ENCODE measurements around the gene QSER1. TPM values are rescaled to one million over a fixed set of nuclear protein-coding genes. Genes with fewer than 3 reads are reported as not detected.

QSER1 gene
- total RNA-seq, 2 experiments from 2014 or later = 12.3 to 14.4 TPM

- Mint-ChIP-seq H3K27ac (no peak overlapping the region), H3K27me3 (peaks cover 34% of the 10 kb centered on the region), H3K36me3 (peaks cover 4% of the 10 kb centered on the region), H3K9me3 (peaks cover 13% of the 10 kb centered on the region), H3K4me3 (no peak overlapping the region), H3K4me1 (peaks cover 16% of the 10 kb centered on the region)
- POLR2A ChIA-PET = no interaction called here
- DNase-seq (no peak), ATAC-seq (ENCODE audit: low read depth) (no peak)
These were observed 108.7 kb downstream of the QSER1 start for GRCh38 chr11:33001281-33001680.

- Mint-ChIP-seq H3K9me3 (peaks cover 13% of the 10 kb centered on the region), H3K27me3 (peaks cover 35% of the 10 kb centered on the region), H3K4me3 (no peak overlapping the region), H3K4me1 (peaks cover 21% of the 10 kb centered on the region), H3K27ac (no peak overlapping the region), H3K36me3 (peaks cover 7% of the 10 kb centered on the region)
- DNase-seq (no peak), ATAC-seq (ENCODE audit: low read depth) (no peak)
- POLR2A ChIA-PET = no interaction called here
These were observed 109.3 kb downstream of the QSER1 start for GRCh38 chr11:33001751-33002542.

GRCh38 chr11:33005175-33005574 is 112.6 kb downstream of the QSER1 start:
- no peak overlapping the region for H3K27ac Mint-ChIP-seq
- ATAC-seq (ENCODE audit: low read depth) (peak; percentile 83), DNase-seq (no peak)
- peaks cover 28% of the 10 kb centered on the region for H3K27me3 Mint-ChIP-seq
- peaks cover 23% of the 10 kb centered on the region for H3K4me1 Mint-ChIP-seq
- peak overlapping the region; percentile 33 for H3K4me3 Mint-ChIP-seq
- POLR2A ChIA-PET = no interaction called here
- peaks cover 4% of the 10 kb centered on the region for H3K36me3 Mint-ChIP-seq
- H3K9me3 Mint-ChIP-seq = no peaks in the 10 kb centered on the region

GRCh38 chr11:33006010-33006409 is 113.4 kb downstream of the QSER1 start:
- H3K9me3 Mint-ChIP-seq = no peaks in the 10 kb centered on the region

GRCh38 chr11:33013755-33014154 is 121.1 kb downstream of the QSER1 start:
- Mint-ChIP-seq H3K4me3 (no peak overlapping the region), H3K27me3 (peaks cover 41% of the 10 kb centered on the region), H3K36me3 (no peaks in the 10 kb centered on the region), H3K27ac (no peak overlapping the region), H3K9me3 (no peaks in the 10 kb centered on the region), H3K4me1 (peaks cover 19% of the 10 kb centered on the region)
- no peak for DNase-seq
- POLR2A ChIA-PET = interaction anchor here (1.0 kb wide), 1 partner anchor 25 kb away, joined by 3 read pairs; the partner anchor contains the start of gene TCP11L1
- ATAC-seq (ENCODE audit: low read depth) = no peak

More at GRCh38 chr11:33006010-33006409, 113.4 kb downstream of the QSER1 start:
- Mint-ChIP-seq H3K4me3 (no peak overlapping the region), H3K4me1 (peaks cover 23% of the 10 kb centered on the region), H3K36me3 (peaks cover 4% of the 10 kb centered on the region), H3K27me3 (peaks cover 32% of the 10 kb centered on the region), H3K27ac (no peak overlapping the region)
- POLR2A ChIA-PET = no interaction called here
- DNase-seq (no peak), ATAC-seq (ENCODE audit: low read depth) (no peak)

GRCh38 chr11:33015621-33016551 is 123.3 kb downstream of the QSER1 start, which contains the start of gene DEPDC7:
Gene DEPDC7, plus strand, starts transcription at chr11:33015878. Its CDS starts 78 bp downstream, at chr11:33015956.
- DNase-seq (peak; percentile 88), ATAC-seq (ENCODE audit: low read depth) (peak; percentile 85)
- POLR2A ChIA-PET = interaction anchor here (1.1 to 2.6 kb wide), 3 partner anchors 8 to 24 kb away, joined by 3 to 17 read pairs (median 3); partner anchors contain the start of gene TCP11L1
- Mint-ChIP-seq H3K36me3 (no peaks in the 10 kb centered on the region), H3K4me3 (peak within 1 kb of the TSS; percentile 90), H3K9me3 (no peaks in the 10 kb centered on the region), H3K4me1 (peaks cover 18% of the 10 kb centered on the region), H3K27ac (peak within 1 kb of the TSS; percentile 61), H3K27me3 (peaks cover 32% of the 10 kb centered on the region)

GRCh38 chr11:33016654-33017053 is 124.0 kb downstream of the QSER1 start:
- H3K27me3 Mint-ChIP-seq = peaks cover 32% of the 10 kb centered on the region
- no peaks in the 10 kb centered on the region for H3K9me3 Mint-ChIP-seq
- POLR2A ChIA-PET = interaction anchor here (1.1 to 2.6 kb wide), 3 partner anchors 8 to 23 kb away, joined by 3 to 17 read pairs (median 3); partner anchors contain the start of gene TCP11L1

GRCh38 chr11:33017478-33017877 is 124.9 kb downstream of the QSER1 start:
- DNase-seq (no peak), ATAC-seq (ENCODE audit: low read depth) (no peak)
- H3K4me1 Mint-ChIP-seq = peaks cover 12% of the 10 kb centered on the region
- H3K4me3 Mint-ChIP-seq = no peak overlapping the region
- H3K27me3 Mint-ChIP-seq = peaks cover 32% of the 10 kb centered on the region
- POLR2A ChIA-PET = interaction anchor here (2.6 kb wide), 1 partner anchor 22 kb away, joined by 17 read pairs; the partner anchor contains the start of gene TCP11L1
- H3K27ac Mint-ChIP-seq = no peak overlapping the region
- H3K9me3 Mint-ChIP-seq = no peaks in the 10 kb centered on the region
- no peaks in the 10 kb centered on the region for H3K36me3 Mint-ChIP-seq

More at GRCh38 chr11:33016654-33017053, 124.0 kb downstream of the QSER1 start:
- Mint-ChIP-seq H3K36me3 (no peaks in the 10 kb centered on the region), H3K4me3 (peak overlapping the region; percentile 67), H3K27ac (no peak overlapping the region), H3K4me1 (peaks cover 12% of the 10 kb centered on the region)
- ATAC-seq (ENCODE audit: low read depth) (no peak), DNase-seq (no peak)

- H3K4me1 Mint-ChIP-seq = peaks cover 12% of the 10 kb centered on the region
- no peaks in the 10 kb centered on the region for H3K9me3 Mint-ChIP-seq
- no peak overlapping the region for H3K27ac Mint-ChIP-seq
- H3K27me3 Mint-ChIP-seq = peaks cover 32% of the 10 kb centered on the region
- no peaks in the 10 kb centered on the region for H3K36me3 Mint-ChIP-seq
- no peak for DNase-seq
- POLR2A ChIA-PET = interaction anchor here (2.6 kb wide), 1 partner anchor 22 kb away, joined by 17 read pairs; the partner anchor contains the start of gene TCP11L1
- ATAC-seq (ENCODE audit: low read depth) = no peak
- H3K4me3 Mint-ChIP-seq = no peak overlapping the region
These were observed 125.4 kb downstream of the QSER1 start for GRCh38 chr11:33017965-33018364.

- Mint-ChIP-seq H3K9me3 (no peaks in the 10 kb centered on the region), H3K27ac (no peak overlapping the region), H3K36me3 (no peaks in the 10 kb centered on the region), H3K4me1 (peaks cover 12% of the 10 kb centered on the region), H3K27me3 (peaks cover 28% of the 10 kb centered on the region), H3K4me3 (no peak overlapping the region)
- POLR2A ChIA-PET = no interaction called here
- ATAC-seq (ENCODE audit: low read depth) = no peak
- DNase-seq = no peak
These were observed 126.2 kb downstream of the QSER1 start for GRCh38 chr11:33018840-33019239.

- Mint-ChIP-seq H3K9me3 (no peaks in the 10 kb centered on the region), H3K4me3 (no peak overlapping the region), H3K36me3 (no peaks in the 10 kb centered on the region), H3K27me3 (peaks cover 13% of the 10 kb centered on the region), H3K4me1 (peaks cover 9% of the 10 kb centered on the region), H3K27ac (no peak overlapping the region)
- ATAC-seq (ENCODE audit: low read depth) = no peak
- no peak for DNase-seq
- POLR2A ChIA-PET = interaction anchor here (1.4 kb wide), 1 partner anchor 10 kb away, joined by 3 read pairs; no protein-coding TSS in a partner anchor
These were observed 128.9 kb downstream of the QSER1 start for GRCh38 chr11:33021501-33021900.

GRCh38 chr11:33021937-33022336 is 129.3 kb downstream of the QSER1 start:
- H3K36me3 Mint-ChIP-seq = no peaks in the 10 kb centered on the region
- DNase-seq (no peak), ATAC-seq (ENCODE audit: low read depth) (no peak)
- no peaks in the 10 kb centered on the region for H3K9me3 Mint-ChIP-seq
- POLR2A ChIA-PET = interaction anchor here (0.7 to 1.4 kb wide), 2 partner anchors 10 to 438 kb away, joined by 3 read pairs; partner anchors contain the start of gene EIF3M
- peaks cover 10% of the 10 kb centered on the region for H3K27me3 Mint-ChIP-seq
- H3K4me1 Mint-ChIP-seq = peaks cover 7% of the 10 kb centered on the region
- no peak overlapping the region for H3K4me3 Mint-ChIP-seq
- no peak overlapping the region for H3K27ac Mint-ChIP-seq

- ATAC-seq (ENCODE audit: low read depth) (no peak), DNase-seq (no peak)
- H3K9me3 Mint-ChIP-seq = no peaks in the 10 kb centered on the region
- H3K27ac Mint-ChIP-seq = no peak overlapping the region
- H3K4me3 Mint-ChIP-seq = no peak overlapping the region
- H3K36me3 Mint-ChIP-seq = no peaks in the 10 kb centered on the region
- no peaks in the 10 kb centered on the region for H3K27me3 Mint-ChIP-seq
- H3K4me1 Mint-ChIP-seq = peaks cover 6% of the 10 kb centered on the region
- POLR2A ChIA-PET = interaction anchor here (0.6 kb wide), 1 partner anchor 9 kb away, joined by 3 read pairs; the partner anchor contains the start of gene DEPDC7
These were observed 132.7 kb downstream of the QSER1 start for GRCh38 chr11:33025339-33025722.
